ENCODE results near the gene CDKN1B. TPM values are rescaled to one million over a fixed set of nuclear protein-coding genes. Genes with fewer than 3 reads are reported as not detected.

CDKN1B gene
- total RNA-seq, 1 experiment from 2014 or later: 27.7 TPM

GRCh38 chr12:12685305-12685704 lies 31.9 kb upstream of the CDKN1B start:
- no peak overlapping the region for H2BK20ac ChIP-seq (ENCODE audit: low read depth, low read length, poor library complexity, severe bottlenecking)
- no peaks in the 10 kb centered on the region for H3K79me1 ChIP-seq (ENCODE audit: insufficient read depth, low read depth, low read length, poor library complexity, severe bottlenecking)
- H3K27ac Mint-ChIP-seq: peak overlapping the region; percentile 96 to 99 (median 98)
- H3K4me1 ChIP-seq (ENCODE audit: insufficient read depth, low read length): no peaks in the 10 kb centered on the region
- peaks cover 0 to 13% (median 6%) of the 10 kb centered on the region in 3 experiments; a peak in 3 of 7 replicates for H3K36me3 Mint-ChIP-seq (ENCODE audit: insufficient read depth in 1 of 3, low read depth in 3 of 3)
- peak overlapping the region; percentile 79 for H3K18ac ChIP-seq (ENCODE audit: insufficient read length, low read depth, low read length)
- H2BK12ac ChIP-seq (ENCODE audit: insufficient read length, low read depth, low read length): no peak overlapping the region
- H3T11ph ChIP-seq (ENCODE audit: low read length): peak overlapping the region; percentile 23
- H3K14ac ChIP-seq (ENCODE audit: insufficient read depth, low read length): peak overlapping the region; percentile 67; the same call in 1 of the 2 replicates
- no peak overlapping the region for H2BK15ac ChIP-seq (ENCODE audit: low read depth, low read length)
- peak overlapping the region; percentile 75 for H2BK120ac ChIP-seq (ENCODE audit: low read depth, low read length, poor library complexity, severe bottlenecking)
- no peak overlapping the region for H4K8ac ChIP-seq (replicated peaks; ENCODE audit: insufficient read length, low read depth, low read length)
- TF ChIP-seq CTCF (conservative IDR thresholded peaks at IDR 0.05): no peak
- peaks cover 50 to 52% of the 10 kb centered on the region in 2 experiments for H3K4me1 Mint-ChIP-seq
- H3K23ac ChIP-seq (ENCODE audit: insufficient read length, low read depth, low read length): no peak overlapping the region
- H3K9ac ChIP-seq (ENCODE audit: extremely low read depth, insufficient read length, low read length): no peak overlapping the region
- no peak overlapping the region for H2AFZ ChIP-seq (ENCODE audit: low read length)
- H3K4me2 ChIP-seq (ENCODE audit: insufficient read depth, insufficient read length, low read length): no peak overlapping the region
- no peak overlapping the region for H2AK5ac ChIP-seq (ENCODE audit: insufficient read length, low read length)
- DNase-seq: peak; percentile 82
- no peaks in the 10 kb centered on the region for H4K20me1 ChIP-seq (ENCODE audit: control insufficient read depth, insufficient read depth, insufficient read length)
- H3K79me2 ChIP-seq (ENCODE audit: insufficient read depth, low read length): no peaks in the 10 kb centered on the region; the same call in 1 of the 2 replicates
- H3K23me2 ChIP-seq (ENCODE audit: insufficient read length, low read depth, low read length, poor library complexity, severe bottlenecking): peaks cover 3% of the 10 kb centered on the region
- H4K91ac ChIP-seq (ENCODE audit: insufficient read length, low read depth, low read length): no peak overlapping the region
- WGBS (ENCODE audit: extremely low coverage, insufficient read length, low lambda C conversion rate): no CpG with 5 or more reads among the region's 4 CpGs
- H3K27me3 Mint-ChIP-seq (ENCODE audit: low read depth): no peaks in the 10 kb centered on the region
- H2BK5ac ChIP-seq (ENCODE audit: insufficient read length, low read length): no peak overlapping the region
- H3K27ac ChIP-seq (ENCODE audit: insufficient read length, low read depth, low read length): peak overlapping the region; percentile 74
- no peak overlapping the region for H4K5ac ChIP-seq (ENCODE audit: insufficient read length, low read depth, low read length)
- peak overlapping the region; percentile 43; the same call in 1 of the 2 replicates for H3K4ac ChIP-seq (ENCODE audit: low read depth, low read length)
- no peak overlapping the region for H3K56ac ChIP-seq (ENCODE audit: insufficient read length, low read depth, low read length)
- H3K4me3 Mint-ChIP-seq: peak overlapping the region in 1 of 2 experiments; percentile 96; a peak in 3 of 5 replicates
- H3K9me3 Mint-ChIP-seq: no peaks in the 10 kb centered on the region
- no peaks in the 10 kb centered on the region; the same call in 1 of the 2 replicates for H3K27me3 ChIP-seq (ENCODE audit: insufficient read depth, low read length)
- H3K9me3 ChIP-seq (ENCODE audit: control insufficient read depth, low read depth, low read length): no peaks in the 10 kb centered on the region

Data from H9 (cell line).